Esophagus squamous epithelium (tissue), 4 donors: Measurements from ENCODE around the gene PRSS57.

ENCODE experiments used
- CTCF ChIP-seq, 6 experiments: fragments of 450-650 bp in 4 of 6; fragments of 200-600 bp in 2 of 6; sonication (generic) in 2 of 6; IDR thresholded peaks; one replicate each; pipeline ENCODE4 v1.5.1; 2016 to 2019; ENCODE audit warnings: antibody characterized with exemption in 6 of 6, mild to moderate bottlenecking in 4 of 6, moderate library complexity in 4 of 6
- POLR2A ChIP-seq, 4 donors: fragments of 450-650 bp; IDR thresholded peaks; one replicate each; pipeline ENCODE4 v1.6.1; 2017; ENCODE audit warnings: antibody characterized with exemption in 4 of 4, mild to moderate bottlenecking in 4 of 4, moderate library complexity in 3 of 4

GRCh38 chr19:720345-721160 is 25.3 kb upstream of the PRSS57 start:
- TF ChIP-seq CTCF (IDR thresholded peaks at IDR 0.05): no peak
- no peak for TF ChIP-seq POLR2A (IDR thresholded peaks at IDR 0.05)
